Measurements from ENCODE around the gene VAV1.

Gene VAV1

GRCh38 chr19:6873708-6874431 is 101.4 kb downstream of the VAV1 start:
- no peaks in the 10 kb centered on the region for H3K4me1 ChIP-seq (ENCODE audit: insufficient read depth, low read length, severe bottlenecking)
- H3K9me3 ChIP-seq (ENCODE audit: low read length): no peaks in the 10 kb centered on the region
- no peak for TF ChIP-seq EZH2 (IDR thresholded peaks at IDR 0.05; ENCODE audit: borderline replicate concordance, low read length)
- no peak for TF ChIP-seq CTCF (IDR thresholded peaks at IDR 0.05; ENCODE audit: low read length)

GRCh38 chr19:6875218-6875617 is 102.7 kb downstream of the VAV1 start:
- no peak for TF ChIP-seq EZH2 (IDR thresholded peaks at IDR 0.05; ENCODE audit: borderline replicate concordance, low read length)
- TF ChIP-seq CTCF (IDR thresholded peaks at IDR 0.05; ENCODE audit: low read length): no peak
- no peak overlapping the region for H3K27ac ChIP-seq (ENCODE audit: low read depth, low read length, poor library complexity, severe bottlenecking)
- no peaks in the 10 kb centered on the region for H3F3A ChIP-seq (ENCODE audit: insufficient read depth, low read length)
- H3K4me2 ChIP-seq (ENCODE audit: low read length): no peak overlapping the region
- no peaks in the 10 kb centered on the region for H3K4me1 ChIP-seq (ENCODE audit: insufficient read depth, low read length, severe bottlenecking)
- H3K4me3 ChIP-seq (ENCODE audit: low read depth, low read length, poor library complexity, severe bottlenecking): no peak overlapping the region
- H2AFZ ChIP-seq (ENCODE audit: low read length): no peak overlapping the region
- H3K9me3 ChIP-seq (ENCODE audit: low read length): no peaks in the 10 kb centered on the region
- H3K79me2 ChIP-seq (ENCODE audit: insufficient read depth, low read length): no peaks in the 10 kb centered on the region
- H3K9me2 ChIP-seq (ENCODE audit: low read depth, low read length): no peaks in the 10 kb centered on the region
- H4K20me1 ChIP-seq (ENCODE audit: insufficient read depth, low read length): no peaks in the 10 kb centered on the region
- no peak overlapping the region for H3K9ac ChIP-seq (ENCODE audit: low read length)
- H3K27me3 ChIP-seq (ENCODE audit: insufficient read depth, low read length): peaks cover 5% of the 10 kb centered on the region; the same call in 1 of the 2 replicates
- no peaks in the 10 kb centered on the region for H3K36me3 ChIP-seq (ENCODE audit: insufficient read depth, low read length)

More at GRCh38 chr19:6873708-6874431, 101.4 kb downstream of the VAV1 start:
- H3K36me3 ChIP-seq (ENCODE audit: insufficient read depth, low read length): no peaks in the 10 kb centered on the region
- no peaks in the 10 kb centered on the region for H4K20me1 ChIP-seq (ENCODE audit: insufficient read depth, low read length)
- H3K9me2 ChIP-seq (ENCODE audit: low read depth, low read length): no peaks in the 10 kb centered on the region
- H3F3A ChIP-seq (ENCODE audit: insufficient read depth, low read length): no peaks in the 10 kb centered on the region
- no peak overlapping the region for H3K4me3 ChIP-seq (ENCODE audit: low read depth, low read length, poor library complexity, severe bottlenecking)
- H2AFZ ChIP-seq (ENCODE audit: low read length): no peak overlapping the region
- H3K4me2 ChIP-seq (ENCODE audit: low read length): no peak overlapping the region
- H3K27ac ChIP-seq (ENCODE audit: low read depth, low read length, poor library complexity, severe bottlenecking): no peak overlapping the region
- no peaks in the 10 kb centered on the region; the same call in 1 of the 2 replicates for H3K27me3 ChIP-seq (ENCODE audit: insufficient read depth, low read length)
- no peak overlapping the region for H3K9ac ChIP-seq (ENCODE audit: low read length)
- H3K79me2 ChIP-seq (ENCODE audit: insufficient read depth, low read length): no peaks in the 10 kb centered on the region

GRCh38 chr19:6876748-6877147 is 104.2 kb downstream of the VAV1 start:
- H3F3A ChIP-seq (ENCODE audit: insufficient read depth, low read length): no peaks in the 10 kb centered on the region
- no peaks in the 10 kb centered on the region for H3K9me2 ChIP-seq (ENCODE audit: low read depth, low read length)
- H3K36me3 ChIP-seq (ENCODE audit: insufficient read depth, low read length): no peaks in the 10 kb centered on the region
- no peak overlapping the region for H3K4me3 ChIP-seq (ENCODE audit: low read depth, low read length, poor library complexity, severe bottlenecking)
- no peak overlapping the region for H3K27ac ChIP-seq (ENCODE audit: low read depth, low read length, poor library complexity, severe bottlenecking)
- H2AFZ ChIP-seq (ENCODE audit: low read length): no peak overlapping the region
- no peaks in the 10 kb centered on the region for H3K79me2 ChIP-seq (ENCODE audit: insufficient read depth, low read length)
- no peaks in the 10 kb centered on the region for H3K9me3 ChIP-seq (ENCODE audit: low read length)
- H3K9ac ChIP-seq (ENCODE audit: low read length): no peak overlapping the region
- TF ChIP-seq EZH2 (IDR thresholded peaks at IDR 0.05; ENCODE audit: borderline replicate concordance, low read length): no peak
- TF ChIP-seq CTCF (IDR thresholded peaks at IDR 0.05; ENCODE audit: low read length): no peak
- no peak overlapping the region for H3K4me2 ChIP-seq (ENCODE audit: low read length)
- H4K20me1 ChIP-seq (ENCODE audit: insufficient read depth, low read length): no peaks in the 10 kb centered on the region
- H3K4me1 ChIP-seq (ENCODE audit: insufficient read depth, low read length, severe bottlenecking): no peaks in the 10 kb centered on the region
- H3K27me3 ChIP-seq (ENCODE audit: insufficient read depth, low read length): peaks cover 5% of the 10 kb centered on the region; the same call in 1 of the 2 replicates
